ENCODE results near the gene RGS6.

RGS6 gene

DNA sequence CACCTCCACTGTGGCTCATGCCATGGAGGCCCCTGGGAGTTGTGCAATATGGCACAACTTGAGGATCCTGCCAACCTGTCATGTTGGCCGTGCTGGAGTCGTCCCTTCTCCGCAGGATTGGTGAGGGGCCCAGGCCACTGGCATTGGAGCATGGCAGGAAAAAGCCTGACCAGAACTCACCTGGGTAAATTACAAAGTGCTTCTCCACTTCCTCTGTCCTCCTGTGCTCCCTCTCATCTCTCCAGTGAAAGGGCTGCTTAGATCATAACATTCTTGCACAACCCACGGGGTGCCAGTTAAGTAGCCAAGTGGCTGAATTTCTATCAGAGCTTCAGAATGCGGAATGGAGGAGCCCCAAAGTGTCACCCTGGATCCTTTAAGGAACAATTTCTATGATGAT is 580.7 kb downstream of the RGS6 start:
- H3K27ac ChIP-seq, result no peak overlapping the region
- no peak for TF ChIP-seq ZFX (IDR thresholded peaks at IDR 0.05)
- TF ChIP-seq, protein P1, sequence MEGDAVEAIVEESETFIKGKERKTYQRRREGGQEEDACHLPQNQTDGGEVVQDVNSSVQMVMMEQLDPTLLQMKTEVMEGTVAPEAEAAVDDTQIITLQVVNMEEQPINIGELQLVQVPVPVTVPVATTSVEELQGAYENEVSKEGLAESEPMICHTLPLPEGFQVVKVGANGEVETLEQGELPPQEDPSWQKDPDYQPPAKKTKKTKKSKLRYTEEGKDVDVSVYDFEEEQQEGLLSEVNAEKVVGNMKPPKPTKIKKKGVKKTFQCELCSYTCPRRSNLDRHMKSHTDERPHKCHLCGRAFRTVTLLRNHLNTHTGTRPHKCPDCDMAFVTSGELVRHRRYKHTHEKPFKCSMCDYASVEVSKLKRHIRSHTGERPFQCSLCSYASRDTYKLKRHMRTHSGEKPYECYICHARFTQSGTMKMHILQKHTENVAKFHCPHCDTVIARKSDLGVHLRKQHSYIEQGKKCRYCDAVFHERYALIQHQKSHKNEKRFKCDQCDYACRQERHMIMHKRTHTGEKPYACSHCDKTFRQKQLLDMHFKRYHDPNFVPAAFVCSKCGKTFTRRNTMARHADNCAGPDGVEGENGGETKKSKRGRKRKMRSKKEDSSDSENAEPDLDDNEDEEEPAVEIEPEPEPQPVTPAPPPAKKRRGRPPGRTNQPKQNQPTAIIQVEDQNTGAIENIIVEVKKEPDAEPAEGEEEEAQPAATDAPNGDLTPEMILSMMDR (conservative IDR thresholded peaks at IDR 0.05), result no peak

DNA sequence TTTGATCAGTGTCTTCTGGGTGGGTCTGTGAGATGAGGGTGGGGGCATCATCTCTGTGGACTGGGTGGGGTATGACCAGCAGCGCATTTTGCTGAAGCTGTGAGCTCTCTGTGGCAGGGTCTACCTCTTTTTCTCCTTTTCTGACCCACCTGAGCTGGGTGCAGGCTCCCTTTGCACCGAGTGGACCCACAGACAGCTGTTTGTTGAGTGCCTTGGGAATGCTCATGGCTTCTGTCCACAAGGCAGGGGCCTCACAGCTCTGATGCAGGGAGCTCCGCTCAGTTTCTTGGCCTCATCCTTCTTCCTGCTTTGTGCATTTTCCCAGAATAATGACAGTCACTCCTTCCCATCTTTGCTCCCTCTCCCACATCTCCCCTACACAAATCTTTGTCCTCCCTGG is 581.1 kb downstream of the RGS6 start:
- no peak overlapping the region for H3K27ac ChIP-seq
- TF ChIP-seq, protein P1 (conservative IDR thresholded peaks at IDR 0.05), result no peak
- no peak for TF ChIP-seq ZFX (IDR thresholded peaks at IDR 0.05)

DNA sequence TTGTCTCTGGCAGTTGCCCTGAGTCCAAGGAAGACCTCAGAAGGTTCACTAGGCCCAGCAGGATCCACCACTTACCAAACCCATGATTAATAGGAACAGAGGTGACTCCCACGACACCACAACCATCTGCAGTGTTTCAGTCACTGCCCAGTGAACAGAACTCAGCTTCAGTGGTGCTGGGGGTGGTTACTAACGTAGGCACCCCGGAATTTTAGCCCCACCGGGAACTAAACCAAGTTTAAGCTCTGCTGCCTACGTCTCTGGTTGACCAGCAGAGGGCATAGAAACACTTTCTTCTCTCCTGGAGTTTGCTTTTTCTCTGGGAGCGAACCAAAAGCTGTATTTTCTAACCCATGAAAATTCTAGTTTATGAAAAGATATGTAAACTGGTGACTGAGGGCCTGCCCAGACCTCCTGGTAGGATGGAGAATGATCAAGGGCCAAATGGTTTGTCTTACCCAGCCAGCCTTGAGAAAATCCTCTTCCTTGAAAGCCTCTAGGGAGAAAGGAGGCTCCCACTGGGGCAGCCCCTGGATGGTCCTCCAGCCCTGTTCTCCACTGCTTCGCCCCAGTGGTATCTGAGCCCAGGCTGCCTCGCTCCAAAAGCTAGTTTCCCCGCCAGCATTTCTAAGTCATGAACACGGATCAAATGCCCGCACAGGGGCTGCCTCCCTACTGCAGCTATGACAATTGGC is 581.9 kb downstream of the RGS6 start:
- TF ChIP-seq, protein P1 (conservative IDR thresholded peaks at IDR 0.05), result peak; percentile 79
- TF ChIP-seq ZFX (IDR thresholded peaks at IDR 0.05), result no peak
- H3K27ac ChIP-seq, result no peak overlapping the region

DNA sequence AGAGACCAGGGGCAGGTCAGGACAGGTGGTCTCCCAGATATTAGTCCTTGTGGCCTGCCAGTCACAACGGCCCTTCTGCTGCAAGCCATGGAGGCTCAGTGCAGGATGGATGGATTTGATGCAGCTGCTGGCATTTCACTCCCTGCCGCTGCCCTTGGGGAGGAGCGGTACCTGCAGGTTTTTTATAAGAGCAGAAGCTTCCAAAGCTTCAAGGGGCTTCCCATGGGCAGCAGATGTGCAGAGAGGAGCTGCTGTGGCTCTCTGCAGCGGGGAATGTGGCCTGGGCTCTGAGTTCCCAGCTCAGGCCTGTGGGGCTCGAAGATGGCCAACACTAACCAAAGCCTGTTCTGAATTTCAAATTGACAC is 582.4 kb downstream of the RGS6 start:
- TF ChIP-seq, protein P1 (conservative IDR thresholded peaks at IDR 0.05), result no peak
- no peak for TF ChIP-seq ZFX (IDR thresholded peaks at IDR 0.05)
- no peak overlapping the region for H3K27ac ChIP-seq

DNA sequence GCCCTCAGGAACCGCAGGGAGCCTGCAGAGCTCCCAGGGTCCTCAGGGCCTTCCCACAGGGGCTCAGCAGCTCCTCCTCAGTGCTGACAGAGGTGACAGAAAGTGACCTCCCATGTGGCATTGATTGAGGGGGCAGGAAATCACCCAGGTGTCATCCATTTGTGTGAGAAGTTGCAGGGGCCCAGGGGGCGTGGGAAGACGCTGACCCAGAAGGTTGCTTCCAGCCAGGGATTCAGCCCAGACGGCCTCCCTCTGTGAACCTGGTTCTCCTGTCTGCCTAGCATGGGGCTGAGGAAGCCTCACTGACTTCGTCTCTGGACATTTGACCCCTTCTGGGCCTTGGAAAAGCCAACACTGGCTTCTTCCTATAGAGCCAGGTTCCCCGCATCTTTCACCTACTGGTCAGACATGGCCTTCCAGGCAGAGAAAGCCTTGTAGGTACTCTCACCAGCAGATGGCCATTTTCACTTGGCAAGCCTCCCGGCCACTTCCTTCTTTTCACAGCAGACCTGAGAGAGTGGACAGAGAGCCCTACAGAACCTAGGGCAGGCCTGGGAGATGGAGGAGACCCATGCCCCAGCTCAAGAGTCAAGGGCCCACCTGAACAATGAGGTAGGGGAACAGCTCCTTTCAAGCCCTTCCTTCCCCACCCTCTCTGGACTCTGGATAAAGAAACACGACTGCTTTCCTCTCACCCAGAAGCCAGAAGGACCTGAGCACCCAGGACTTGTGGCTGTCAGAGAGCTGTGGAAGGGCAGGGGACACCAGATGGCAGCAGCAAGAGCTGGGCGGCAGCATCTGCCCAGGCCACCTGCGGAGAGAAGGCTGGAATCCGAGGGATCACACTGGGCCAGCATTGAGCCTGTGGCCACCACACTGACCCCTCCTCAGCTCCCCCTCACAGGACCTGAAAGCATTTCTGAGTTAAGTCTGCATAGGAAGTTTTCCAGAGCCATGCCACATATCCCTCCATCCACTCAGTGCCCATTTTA is 583.8 kb downstream of the RGS6 start:
- no peak for TF ChIP-seq ZFX (IDR thresholded peaks at IDR 0.05)
- TF ChIP-seq, protein P1 (conservative IDR thresholded peaks at IDR 0.05), result no peak
- H3K27ac ChIP-seq, result no peak overlapping the region

DNA sequence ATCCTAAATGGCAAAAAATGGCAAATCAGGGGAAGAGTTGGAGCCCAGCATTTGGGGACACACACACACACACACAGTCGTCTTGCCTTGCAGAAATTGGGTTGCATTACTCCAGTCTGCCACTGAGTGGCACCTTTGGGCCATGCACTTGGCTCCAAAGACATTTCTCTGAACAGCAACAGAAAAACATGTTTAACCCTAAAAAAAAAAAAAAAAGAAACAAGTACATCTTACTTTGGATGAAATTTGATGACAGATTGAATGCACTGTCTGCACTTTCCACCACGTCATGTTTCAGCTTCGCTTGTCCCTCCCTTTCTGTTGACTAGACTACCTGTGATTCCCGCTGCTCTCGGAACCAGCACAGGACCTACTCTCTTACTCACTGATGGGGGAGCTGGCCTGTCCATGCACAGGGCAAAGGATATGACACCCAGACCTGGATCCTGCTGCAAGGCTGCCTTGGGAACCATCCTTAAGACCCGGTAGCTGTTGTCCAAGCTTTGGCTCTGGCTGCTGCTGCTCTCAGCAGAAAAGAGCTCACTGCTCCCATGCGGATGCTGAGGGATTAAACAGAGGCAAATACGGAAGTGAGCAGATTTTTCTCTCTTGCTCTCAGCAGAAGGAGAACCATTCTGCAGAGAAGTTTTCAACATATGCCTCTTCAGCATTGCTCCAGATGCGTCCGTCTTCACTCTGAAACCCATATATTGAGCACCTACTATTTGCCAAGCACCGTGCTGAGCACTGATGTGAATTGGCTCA is 584.9 kb downstream of the RGS6 start:
- H3K27ac ChIP-seq, result no peak overlapping the region
- TF ChIP-seq, protein P1 (conservative IDR thresholded peaks at IDR 0.05), result peak; percentile 92
- TF ChIP-seq ZFX (IDR thresholded peaks at IDR 0.05), result no peak
